Measurements from ENCODE around the gene SNCAIP.

DNA sequence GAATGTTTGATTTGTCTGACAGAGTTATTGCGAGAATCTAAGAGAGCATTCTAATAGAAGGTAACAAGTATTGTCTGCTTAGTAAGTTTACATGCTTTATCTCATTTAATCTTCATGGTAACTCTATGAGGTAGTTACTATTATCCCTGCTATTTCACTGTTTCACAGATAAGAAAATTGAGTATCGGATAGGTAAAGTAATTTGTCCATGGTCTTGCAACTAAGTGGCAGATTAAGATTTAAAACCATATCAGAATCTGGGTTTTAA, 118.2 kb downstream of the SNCAIP start:
- no peak for TF ChIP-seq MAFK (IDR thresholded peaks at IDR 0.05; ENCODE audit: low read length)
- no peak for TF ChIP-seq CTCF (IDR thresholded peaks at IDR 0.05 in 2 of 3, conservative IDR thresholded peaks at IDR 0.05 in 1 of 3; ENCODE audit: insufficient read depth in 2 of 3, low read depth in 1 of 3, low read length in 3 of 3)
- no peak for TF ChIP-seq ZBTB8A (IDR thresholded peaks at IDR 0.05; ENCODE audit: partially characterized antibody)
- no peak for TF ChIP-seq IRF9 (tag; IDR thresholded peaks at IDR 0.05)
- TF ChIP-seq EZH2 (IDR thresholded peaks at IDR 0.05; ENCODE audit: borderline replicate concordance, low read depth, low read length), result no peak
- no peak for TF ChIP-seq CREB1 (IDR thresholded peaks at IDR 0.05)
- TF ChIP-seq CREB1 (CRISPR knock-in tag; IDR thresholded peaks at IDR 0.05), result no peak
- TF ChIP-seq SREBF2 (CRISPR knock-in tag; IDR thresholded peaks at IDR 0.05), result no peak
- no peak for TF ChIP-seq E2F1 (CRISPR knock-in tag; IDR thresholded peaks at IDR 0.05)
- no peak for TF ChIP-seq KAT8 (IDR thresholded peaks at IDR 0.05; ENCODE audit: low read depth)
- no peak for TF ChIP-seq BRF1 (IDR thresholded peaks at IDR 0.05; ENCODE audit: borderline replicate concordance, extremely low read depth, insufficient read length)
- TF ChIP-seq, protein P1, sequence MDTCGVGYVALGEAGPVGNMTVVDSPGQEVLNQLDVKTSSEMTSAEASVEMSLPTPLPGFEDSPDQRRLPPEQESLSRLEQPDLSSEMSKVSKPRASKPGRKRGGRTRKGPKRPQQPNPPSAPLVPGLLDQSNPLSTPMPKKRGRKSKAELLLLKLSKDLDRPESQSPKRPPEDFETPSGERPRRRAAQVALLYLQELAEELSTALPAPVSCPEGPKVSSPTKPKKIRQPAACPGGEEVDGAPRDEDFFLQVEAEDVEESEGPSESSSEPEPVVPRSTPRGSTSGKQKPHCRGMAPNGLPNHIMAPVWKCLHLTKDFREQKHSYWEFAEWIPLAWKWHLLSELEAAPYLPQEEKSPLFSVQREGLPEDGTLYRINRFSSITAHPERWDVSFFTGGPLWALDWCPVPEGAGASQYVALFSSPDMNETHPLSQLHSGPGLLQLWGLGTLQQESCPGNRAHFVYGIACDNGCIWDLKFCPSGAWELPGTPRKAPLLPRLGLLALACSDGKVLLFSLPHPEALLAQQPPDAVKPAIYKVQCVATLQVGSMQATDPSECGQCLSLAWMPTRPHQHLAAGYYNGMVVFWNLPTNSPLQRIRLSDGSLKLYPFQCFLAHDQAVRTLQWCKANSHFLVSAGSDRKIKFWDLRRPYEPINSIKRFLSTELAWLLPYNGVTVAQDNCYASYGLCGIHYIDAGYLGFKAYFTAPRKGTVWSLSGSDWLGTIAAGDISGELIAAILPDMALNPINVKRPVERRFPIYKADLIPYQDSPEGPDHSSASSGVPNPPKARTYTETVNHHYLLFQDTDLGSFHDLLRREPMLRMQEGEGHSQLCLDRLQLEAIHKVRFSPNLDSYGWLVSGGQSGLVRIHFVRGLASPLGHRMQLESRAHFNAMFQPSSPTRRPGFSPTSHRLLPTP (IDR thresholded peaks at IDR 0.05; ENCODE audit: borderline replicate concordance, extremely low read depth, insufficient read length), result no peak
- no peak for TF ChIP-seq POLR2A (conservative IDR thresholded peaks at IDR 0.05)
- no peak for TF ChIP-seq GTF2B (IDR thresholded peaks at IDR 0.05; ENCODE audit: extremely low read depth, insufficient read length)
- no peak for TF ChIP-seq MLX (CRISPR knock-in tag; conservative IDR thresholded peaks at IDR 0.05)
